Measurements from ENCODE around the gene KRT35. TPM values are rescaled to one million over a fixed set of nuclear protein-coding genes. Genes with fewer than 3 reads are reported as not detected.
A peak's percentile ranks its signal among the peaks of the same experiment; 100 is the strongest.

The KRT35 gene
- total and polyA plus RNA-seq, 4 donors = not detected

DNA sequence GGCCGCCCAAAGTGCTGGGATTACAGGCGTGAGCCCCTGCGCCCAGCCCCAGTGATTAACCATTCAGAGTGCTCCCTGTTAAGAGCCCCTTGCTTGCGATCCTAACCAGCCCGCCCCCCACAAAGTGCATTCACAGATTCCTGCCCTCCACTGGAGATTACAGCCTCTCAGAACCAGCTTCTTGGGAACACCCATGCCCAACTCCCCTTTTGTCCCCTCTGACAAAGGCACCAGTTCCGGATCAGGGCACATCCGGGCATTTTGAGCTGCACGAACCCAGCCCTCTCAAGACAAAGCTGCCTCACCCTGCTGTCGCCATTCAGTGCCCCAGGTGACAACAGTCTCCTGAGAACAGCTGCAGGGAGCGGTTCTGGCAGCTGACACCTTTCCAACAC is 48.0 kb upstream of the KRT35 start:
- H3K9ac ChIP-seq (ENCODE audit: low read depth in 1 of 2, low read length in 2 of 2) = no peak overlapping the region
- H3K4me1 ChIP-seq (ENCODE audit: control insufficient read depth in 4 of 4, insufficient read depth in 4 of 4, low read length in 3 of 4) = peaks cover 0 to 10% (median 4%) of the 10 kb centered on the region in 4 donors
- H3K9me3 ChIP-seq (ENCODE audit: control insufficient read depth in 4 of 4, low read length in 3 of 4) = no peaks in the 10 kb centered on the region
- no peak overlapping the region for H3K27ac ChIP-seq (ENCODE audit: low read depth in 1 of 2, low read length in 2 of 2)
- peaks cover 0 to 9% (median 6%) of the 10 kb centered on the region in 4 donors for H3K27me3 ChIP-seq (ENCODE audit: control insufficient read depth in 4 of 4, insufficient read depth in 4 of 4, low read length in 3 of 4)
- WGBS = 64% methylated on average over 10 of the region's 10 CpGs
- no peak for DNase-seq (ENCODE audit: low spot score)
- no peak for TF ChIP-seq MAX (IDR thresholded peaks at IDR 0.05)
- no peaks in the 10 kb centered on the region for H3K36me3 ChIP-seq (ENCODE audit: control insufficient read depth in 4 of 4, insufficient read depth in 3 of 4, low read depth in 1 of 4, low read length in 3 of 4)
- H3K4me3 ChIP-seq (ENCODE audit: low read depth in 1 of 3, low read length in 3 of 3) = no peak overlapping the region

DNA sequence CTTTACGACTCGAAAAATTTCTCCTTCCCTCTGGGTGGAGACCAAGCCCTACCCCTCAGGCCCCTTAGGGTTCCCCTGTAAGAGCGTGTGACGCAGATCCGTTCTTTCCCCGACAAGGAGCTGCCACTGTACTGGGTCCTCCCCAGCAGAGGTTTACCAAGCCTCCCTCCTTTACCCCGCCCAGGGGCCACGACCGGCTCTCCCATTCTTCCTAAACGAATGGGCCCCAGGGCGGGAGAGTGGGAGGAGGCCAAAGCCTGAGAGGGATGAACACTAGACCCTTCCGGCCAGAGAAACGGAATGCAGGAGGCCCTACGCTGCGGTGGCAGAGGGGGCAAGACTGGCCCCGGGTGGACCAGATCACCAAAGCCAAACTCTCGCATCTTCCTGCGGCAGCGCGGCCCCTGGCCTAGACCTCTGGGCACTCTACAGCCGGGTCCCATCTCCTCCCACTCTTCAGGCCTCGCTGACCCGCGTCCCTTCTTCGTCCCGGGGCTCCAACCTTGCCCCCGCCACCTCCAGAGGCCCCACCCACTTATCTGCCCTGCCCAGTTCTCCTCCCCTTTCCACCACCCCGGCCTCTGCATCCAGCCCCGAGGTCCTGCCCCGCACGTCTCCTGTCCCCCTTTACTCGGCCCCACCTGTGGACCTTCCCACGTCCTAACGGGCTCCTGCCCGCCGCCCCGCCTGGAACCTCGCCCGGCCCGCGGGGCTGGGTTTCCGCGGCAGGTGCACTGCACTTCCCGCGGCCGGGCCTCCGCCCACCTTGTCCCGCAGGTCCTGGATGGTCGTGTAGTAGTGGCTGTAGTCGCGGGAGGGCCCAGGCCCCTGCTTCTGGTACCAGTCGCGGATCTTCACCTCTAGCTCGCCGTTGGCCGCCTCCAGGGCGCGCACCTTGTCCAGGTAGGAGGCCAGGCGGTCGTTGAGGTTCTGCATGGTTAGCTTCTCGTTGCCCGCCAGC is 46.4 kb upstream of the KRT35 start:
- WGBS = 13% methylated on average over 62 of the region's 62 CpGs
- no peak overlapping the region for H3K27ac ChIP-seq (ENCODE audit: low read depth in 1 of 2, low read length in 2 of 2)

DNA sequence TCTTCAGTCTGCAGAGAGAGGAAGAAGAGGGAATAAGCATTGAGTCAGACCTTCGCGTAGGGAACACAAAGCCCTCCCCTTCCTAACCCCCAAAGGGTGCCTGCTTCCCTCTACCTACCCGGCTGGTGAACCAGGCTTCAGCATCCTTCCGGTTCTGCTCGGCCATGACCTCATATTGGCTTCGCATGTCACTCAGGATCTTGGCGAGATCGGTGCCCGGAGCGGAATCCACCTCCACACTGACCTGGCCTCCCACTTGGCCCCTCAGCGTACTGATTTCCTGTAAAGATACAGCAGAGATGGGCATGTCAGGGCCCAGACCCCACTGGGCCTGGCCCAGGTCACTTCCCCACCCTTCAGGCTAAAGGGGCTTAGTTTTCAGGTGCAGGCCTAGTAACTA is 43.3 kb upstream of the KRT35 start:
- peaks cover 0 to 5% (median 2%) of the 10 kb centered on the region in 4 donors for H3K27me3 ChIP-seq (ENCODE audit: control insufficient read depth in 4 of 4, insufficient read depth in 4 of 4, low read length in 3 of 4)
- H3K36me3 ChIP-seq (ENCODE audit: control insufficient read depth in 4 of 4, insufficient read depth in 3 of 4, low read depth in 1 of 4, low read length in 3 of 4) = no peaks in the 10 kb centered on the region
- H3K9me3 ChIP-seq (ENCODE audit: control insufficient read depth in 4 of 4, low read length in 3 of 4) = no peaks in the 10 kb centered on the region
- no peak overlapping the region for H3K4me3 ChIP-seq (ENCODE audit: low read depth in 1 of 3, low read length in 3 of 3)
- WGBS = 91% methylated on average over 11 of the region's 11 CpGs
- TF ChIP-seq HNF4G (IDR thresholded peaks at IDR 0.05) (no peak), REST (IDR thresholded peaks at IDR 0.05) (no peak), RXRA (IDR thresholded peaks at IDR 0.05) (no peak), HNF4A (conservative IDR thresholded peaks at IDR 0.05) (no peak), FOXA2 (IDR thresholded peaks at IDR 0.05) (no peak)
- peaks cover 0 to 10% (median 4%) of the 10 kb centered on the region in 4 donors for H3K4me1 ChIP-seq (ENCODE audit: control insufficient read depth in 4 of 4, insufficient read depth in 4 of 4, low read length in 3 of 4)
- H3K9ac ChIP-seq (ENCODE audit: low read depth in 1 of 2, low read length in 2 of 2) = no peak overlapping the region
- H3K27ac ChIP-seq (ENCODE audit: low read depth in 1 of 2, low read length in 2 of 2) = no peak overlapping the region
- DNase-seq (ENCODE audit: low spot score) = no peak

More for the DNA sequence above, 46.4 kb upstream of the KRT35 start:
- Histone ChIP-seq H3K9ac (ENCODE audit: low read depth in 1 of 2, low read length in 2 of 2) (no peak overlapping the region), H3K4me1 (ENCODE audit: control insufficient read depth in 4 of 4, insufficient read depth in 4 of 4, low read length in 3 of 4) (peaks cover 0 to 10% (median 4%) of the 10 kb centered on the region in 4 donors), H3K9me3 (ENCODE audit: control insufficient read depth in 4 of 4, low read length in 3 of 4) (no peaks in the 10 kb centered on the region), H3K36me3 (ENCODE audit: control insufficient read depth in 4 of 4, insufficient read depth in 3 of 4, low read depth in 1 of 4, low read length in 3 of 4) (no peaks in the 10 kb centered on the region), H3K27me3 (ENCODE audit: control insufficient read depth in 4 of 4, insufficient read depth in 4 of 4, low read length in 3 of 4) (peaks cover 0 to 9% (median 6%) of the 10 kb centered on the region in 4 donors), H3K4me3 (ENCODE audit: low read depth in 1 of 3, low read length in 3 of 3) (peak overlapping the region in 1 of 3 donors; percentile 21)
- DNase-seq (ENCODE audit: low spot score) = no peak
- TF ChIP-seq TAF1 (conservative IDR thresholded peaks at IDR 0.05) = no peak
- TF ChIP-seq FOXA1 (IDR thresholded peaks at IDR 0.05) = no peak
- no peak for TF ChIP-seq SP1 (IDR thresholded peaks at IDR 0.05)
- TF ChIP-seq, protein P1, sequence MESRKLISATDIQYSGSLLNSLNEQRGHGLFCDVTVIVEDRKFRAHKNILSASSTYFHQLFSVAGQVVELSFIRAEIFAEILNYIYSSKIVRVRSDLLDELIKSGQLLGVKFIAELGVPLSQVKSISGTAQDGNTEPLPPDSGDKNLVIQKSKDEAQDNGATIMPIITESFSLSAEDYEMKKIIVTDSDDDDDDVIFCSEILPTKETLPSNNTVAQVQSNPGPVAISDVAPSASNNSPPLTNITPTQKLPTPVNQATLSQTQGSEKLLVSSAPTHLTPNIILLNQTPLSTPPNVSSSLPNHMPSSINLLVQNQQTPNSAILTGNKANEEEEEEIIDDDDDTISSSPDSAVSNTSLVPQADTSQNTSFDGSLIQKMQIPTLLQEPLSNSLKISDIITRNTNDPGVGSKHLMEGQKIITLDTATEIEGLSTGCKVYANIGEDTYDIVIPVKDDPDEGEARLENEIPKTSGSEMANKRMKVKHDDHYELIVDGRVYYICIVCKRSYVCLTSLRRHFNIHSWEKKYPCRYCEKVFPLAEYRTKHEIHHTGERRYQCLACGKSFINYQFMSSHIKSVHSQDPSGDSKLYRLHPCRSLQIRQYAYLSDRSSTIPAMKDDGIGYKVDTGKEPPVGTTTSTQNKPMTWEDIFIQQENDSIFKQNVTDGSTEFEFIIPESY (IDR thresholded peaks at IDR 0.05) = no peak
- no peak for TF ChIP-seq RAD21 (IDR thresholded peaks at IDR 0.05)
